Measurements from ENCODE around the gene RING1. TPM values are rescaled to one million over a fixed set of nuclear protein-coding genes. Genes with fewer than 3 reads are reported as not detected.

Gene RING1
- polyA plus RNA-seq, 1 of the 3 experiments (the other 2 are of a cell fraction) = 61.3 TPM

GRCh38 chr6:33259032-33259431 is 50.7 kb downstream of the RING1 start:
- Histone ChIP-seq H3K4me2 (no peak overlapping the region), H3K4me1 (ENCODE audit: control insufficient read depth in 1 of 2, insufficient read depth in 2 of 2, low read depth in 1 of 2, low read length in 1 of 2) (no peaks in the 10 kb centered on the region; a peak in 1 of 4 replicates), H3K4me3 (ENCODE audit: low read depth in 2 of 2, low read length in 1 of 2) (no peak overlapping the region), H3K27me3 (ENCODE audit: insufficient read depth) (no peaks in the 10 kb centered on the region), H3K27ac (ENCODE audit: low read depth in 2 of 2, low read length in 1 of 2) (no peak overlapping the region), H3F3A (replicated peaks; ENCODE audit: insufficient read depth) (no peaks in the 10 kb centered on the region), H4K20me1 (ENCODE audit: insufficient read depth) (no peaks in the 10 kb centered on the region), H3K9me2 (no peaks in the 10 kb centered on the region), H3K36me3 (replicated peaks in 1 of 2; ENCODE audit: control insufficient read depth in 1 of 2, insufficient read depth in 2 of 2, low read length in 1 of 2) (peaks cover 12 to 39% of the 10 kb centered on the region in 2 experiments), H3K9ac (no peak overlapping the region), H3K9me3 (no peaks in the 10 kb centered on the region), H3K79me2 (ENCODE audit: insufficient read depth) (no peaks in the 10 kb centered on the region), H2AFZ (ENCODE audit: low read depth) (no peak overlapping the region)
- CTCF ChIA-PET = interaction anchor here (1.2 to 4.8 kb wide), 2 partner anchors 10 to 12 kb away, joined by 4 to 25 read pairs; partner anchors contain the start of genes RPS18 and VPS52
- POLR2A ChIA-PET = no interaction called here
- TF ChIP-seq FOXJ3 (CRISPR knock-in tag; IDR thresholded peaks at IDR 0.05) (no peak), JUND (IDR thresholded peaks at IDR 0.05) (no peak), SIN3A (IDR thresholded peaks at IDR 0.05; ENCODE audit: borderline replicate concordance, low read depth, low read length) (no peak), GABPA (IDR thresholded peaks at IDR 0.05; ENCODE audit: low read depth) (no peak), CHD2 (IDR thresholded peaks at IDR 0.05; ENCODE audit: low read length, partially characterized antibody) (no peak), MEF2A (IDR thresholded peaks at IDR 0.05; ENCODE audit: borderline replicate concordance, low read depth) (no peak), MXI1 (IDR thresholded peaks at IDR 0.05; ENCODE audit: low read depth, low read length) (no peak), YY1 (IDR thresholded peaks at IDR 0.05; ENCODE audit: low read depth) (no peak), TAF1 (IDR thresholded peaks at IDR 0.05; ENCODE audit: borderline replicate concordance, low read depth, low read length) (no peak), NRF1 (IDR thresholded peaks at IDR 0.05; ENCODE audit: low read depth, low read length) (no peak), NFIC (IDR thresholded peaks at IDR 0.05; ENCODE audit: borderline replicate concordance) (no peak), RFX5 (IDR thresholded peaks at IDR 0.05; ENCODE audit: low read length) (no peak), ZBTB33 (IDR thresholded peaks at IDR 0.05; ENCODE audit: borderline replicate concordance, low read depth) (no peak), RXRA (IDR thresholded peaks at IDR 0.05; ENCODE audit: borderline replicate concordance, low read depth) (no peak)
- TF ChIP-seq, protein P1, sequence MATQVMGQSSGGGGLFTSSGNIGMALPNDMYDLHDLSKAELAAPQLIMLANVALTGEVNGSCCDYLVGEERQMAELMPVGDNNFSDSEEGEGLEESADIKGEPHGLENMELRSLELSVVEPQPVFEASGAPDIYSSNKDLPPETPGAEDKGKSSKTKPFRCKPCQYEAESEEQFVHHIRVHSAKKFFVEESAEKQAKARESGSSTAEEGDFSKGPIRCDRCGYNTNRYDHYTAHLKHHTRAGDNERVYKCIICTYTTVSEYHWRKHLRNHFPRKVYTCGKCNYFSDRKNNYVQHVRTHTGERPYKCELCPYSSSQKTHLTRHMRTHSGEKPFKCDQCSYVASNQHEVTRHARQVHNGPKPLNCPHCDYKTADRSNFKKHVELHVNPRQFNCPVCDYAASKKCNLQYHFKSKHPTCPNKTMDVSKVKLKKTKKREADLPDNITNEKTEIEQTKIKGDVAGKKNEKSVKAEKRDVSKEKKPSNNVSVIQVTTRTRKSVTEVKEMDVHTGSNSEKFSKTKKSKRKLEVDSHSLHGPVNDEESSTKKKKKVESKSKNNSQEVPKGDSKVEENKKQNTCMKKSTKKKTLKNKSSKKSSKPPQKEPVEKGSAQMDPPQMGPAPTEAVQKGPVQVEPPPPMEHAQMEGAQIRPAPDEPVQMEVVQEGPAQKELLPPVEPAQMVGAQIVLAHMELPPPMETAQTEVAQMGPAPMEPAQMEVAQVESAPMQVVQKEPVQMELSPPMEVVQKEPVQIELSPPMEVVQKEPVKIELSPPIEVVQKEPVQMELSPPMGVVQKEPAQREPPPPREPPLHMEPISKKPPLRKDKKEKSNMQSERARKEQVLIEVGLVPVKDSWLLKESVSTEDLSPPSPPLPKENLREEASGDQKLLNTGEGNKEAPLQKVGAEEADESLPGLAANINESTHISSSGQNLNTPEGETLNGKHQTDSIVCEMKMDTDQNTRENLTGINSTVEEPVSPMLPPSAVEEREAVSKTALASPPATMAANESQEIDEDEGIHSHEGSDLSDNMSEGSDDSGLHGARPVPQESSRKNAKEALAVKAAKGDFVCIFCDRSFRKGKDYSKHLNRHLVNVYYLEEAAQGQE (IDR thresholded peaks at IDR 0.05; ENCODE audit: low read depth, low read length) = no peak
- TF ChIP-seq, protein P2, sequence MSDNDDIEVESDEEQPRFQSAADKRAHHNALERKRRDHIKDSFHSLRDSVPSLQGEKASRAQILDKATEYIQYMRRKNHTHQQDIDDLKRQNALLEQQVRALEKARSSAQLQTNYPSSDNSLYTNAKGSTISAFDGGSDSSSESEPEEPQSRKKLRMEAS (IDR thresholded peaks at IDR 0.05; ENCODE audit: low read depth) = no peak
- TF ChIP-seq, protein P3, sequence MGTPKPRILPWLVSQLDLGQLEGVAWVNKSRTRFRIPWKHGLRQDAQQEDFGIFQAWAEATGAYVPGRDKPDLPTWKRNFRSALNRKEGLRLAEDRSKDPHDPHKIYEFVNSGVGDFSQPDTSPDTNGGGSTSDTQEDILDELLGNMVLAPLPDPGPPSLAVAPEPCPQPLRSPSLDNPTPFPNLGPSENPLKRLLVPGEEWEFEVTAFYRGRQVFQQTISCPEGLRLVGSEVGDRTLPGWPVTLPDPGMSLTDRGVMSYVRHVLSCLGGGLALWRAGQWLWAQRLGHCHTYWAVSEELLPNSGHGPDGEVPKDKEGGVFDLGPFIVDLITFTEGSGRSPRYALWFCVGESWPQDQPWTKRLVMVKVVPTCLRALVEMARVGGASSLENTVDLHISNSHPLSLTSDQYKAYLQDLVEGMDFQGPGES (IDR thresholded peaks at IDR 0.05; ENCODE audit: low read depth, low read length) = no peak
- no peak for DNase-seq
- 97% methylated on average over 5 of the region's 5 CpGs for WGBS (ENCODE audit: low lambda C conversion rate)

Small RNA genes lying within 50 kb of the gene (small RNA-seq; reads per million reads assigned to genes)
- gene MIR219A1 (0.98 to 49.9 (median 6.0) reads per million in 7 experiments), gene RNY4P10 (0 to 1.6 (median 0) reads per million in 7 experiments)

Other genes with a start within 250 kb of the RING1 start
- 104 and 116 TPM in 2 replicates for gene BRD2, start 239.9 kb upstream of the RING1 start, polyA plus RNA-seq (2012; rRNA removed)
- gene HLA-DOA, start 198.9 kb upstream of the RING1 start, polyA plus RNA-seq (2012; rRNA removed) = not detected in 2 replicates
- 1.6 and 1.9 TPM in 2 replicates for gene HLA-DPA1, start 134.9 kb upstream of the RING1 start, polyA plus RNA-seq (2012; rRNA removed)
- gene HLA-DPB1, start 132.5 kb upstream of the RING1 start, polyA plus RNA-seq (2012; rRNA removed) = 1.0 and 2.0 TPM in 2 replicates
- 0.99 and 1.1 TPM in 2 replicates for gene COL11A2, start 16.0 kb upstream of the RING1 start, polyA plus RNA-seq (2012; rRNA removed)
- 45.8 and 61.0 TPM in 2 replicates for gene RXRB, start 7.8 kb upstream of the RING1 start, polyA plus RNA-seq (2012; rRNA removed)
- gene SLC39A7, start 7.6 kb upstream of the RING1 start, polyA plus RNA-seq (2012; rRNA removed) = 129 and 138 TPM in 2 replicates
- 33.5 and 37.5 TPM in 2 replicates for gene HSD17B8, start 3.8 kb upstream of the RING1 start, polyA plus RNA-seq (2012; rRNA removed)
- gene VPS52, start 63.4 kb downstream of the RING1 start, polyA plus RNA-seq (2012; rRNA removed) = 74.0 and 90.7 TPM in 2 replicates
- 12,112 and 13,423 TPM in 2 replicates for gene RPS18, start 63.6 kb downstream of the RING1 start, polyA plus RNA-seq (2012; rRNA removed)
- 0.55 and 0.56 TPM in 2 replicates for gene B3GALT4, start 68.6 kb downstream of the RING1 start, polyA plus RNA-seq (2012; rRNA removed)
- 153 and 172 TPM in 2 replicates for gene WDR46, start 80.7 kb downstream of the RING1 start, polyA plus RNA-seq (2012; rRNA removed)
- 182 and 213 TPM in 2 replicates for gene PFDN6, start 81.1 kb downstream of the RING1 start, polyA plus RNA-seq (2012; rRNA removed)
- gene RGL2, start 90.4 kb downstream of the RING1 start, polyA plus RNA-seq (2012; rRNA removed) = 59.4 and 71.2 TPM in 2 replicates
- gene TAPBP, start 105.6 kb downstream of the RING1 start, polyA plus RNA-seq (2012; rRNA removed) = 27.9 and 44.5 TPM in 2 replicates
- 19.5 and 22.2 TPM in 2 replicates for gene ZBTB22, start 109.2 kb downstream of the RING1 start, polyA plus RNA-seq (2012; rRNA removed)
- gene DAXX, start 114.5 kb downstream of the RING1 start, polyA plus RNA-seq (2012; rRNA removed) = 46.9 and 51.4 TPM in 2 replicates
- 29.6 and 35.9 TPM in 2 replicates for gene KIFC1, start 183.3 kb downstream of the RING1 start, polyA plus RNA-seq (2012; rRNA removed)
- gene PHF1, start 202.5 kb downstream of the RING1 start, polyA plus RNA-seq (2012; rRNA removed) = 48.7 and 59.0 TPM in 2 replicates
- gene CUTA, start 209.6 kb downstream of the RING1 start, polyA plus RNA-seq (2012; rRNA removed) = 349 and 444 TPM in 2 replicates
- 5.9 and 8.8 TPM in 2 replicates for gene SYNGAP1, start 211.6 kb downstream of the RING1 start, polyA plus RNA-seq (2012; rRNA removed)
- gene ZBTB9, start 246.1 kb downstream of the RING1 start, polyA plus RNA-seq (2012; rRNA removed) = 5.7 and 5.9 TPM in 2 replicates

All from SK-N-SH (cell line).